HEK293 (cell line): ENCODE results near the gene SERPINB5.

ENCODE experiments used
- CTCF ChIA-PET: fragments of 350-600 bp; formaldehyde crosslinking; extraction: SDS; loops from one replicate; lab custom pipeline; 2021; ENCODE audit warnings: antibody characterized with exemption; lab: Yijun Ruan, JAX
- POLR2A ChIA-PET: fragments of 300-600 bp; formaldehyde crosslinking; extraction: SDS; loops from one replicate; lab custom pipeline; 2020; ENCODE audit warnings: antibody characterized with exemption, inconsistent platforms; lab: Yijun Ruan, JAX
- H3K27ac ChIP-seq: fragments of 200-500 bp; sonication (Bioruptor generic); 2 replicates; pipeline ENCODE4 v1.5.1; 2014; ENCODE audit warnings: low read depth, low read length, control low read depth, inconsistent platforms; ENCODE audit errors: extremely low read depth
- H3K36me3 ChIP-seq, 2 experiments: fragments of 200-500 bp in 1 of 2; sonication (Bioruptor generic) in 1 of 2; 1 replicate in 1 of 2; 2 replicates in 1 of 2; pipeline ENCODE4 v1.5.1; 2014 to 2017; ENCODE audit warnings: inconsistent platforms in 2 of 2, low read length in 2 of 2; ENCODE audit not compliant: control insufficient read depth in 2 of 2, insufficient read depth in 1 of 2
- H3K4me1 ChIP-seq: fragments of 200-500 bp; sonication (Bioruptor generic); 2 replicates; pipeline ENCODE4 v1.5.1; 2014; ENCODE audit warnings: mild to moderate bottlenecking, low read length, inconsistent platforms; ENCODE audit not compliant: control insufficient read depth, insufficient read depth
- H3K4me3 ChIP-seq: 2 replicates; pipeline ENCODE4 v1.5.1; 2011; ENCODE audit warnings: low read depth, mild to moderate bottlenecking, control low read depth, low read length, moderate library complexity
- H3K9me3 ChIP-seq: fragments of 200-500 bp; sonication (Bioruptor generic); 2 replicates; pipeline ENCODE4 v1.5.1; 2014; ENCODE audit warnings: low read depth, low read length, inconsistent platforms; ENCODE audit not compliant: control insufficient read depth, insufficient read depth
- GFI1B ChIP-seq: fragments of 450-650 bp; formaldehyde crosslinking; IDR thresholded peaks from 2 replicates; pipeline ENCODE4 v1.5.1; 2016; ENCODE audit warnings: missing biosample characterization, missing genetic modification characterization
- KLF10 ChIP-seq: fragments of 450-650 bp; IDR thresholded peaks from 2 replicates; pipeline ENCODE4 v1.5.1; 2018; ENCODE audit warnings: missing biosample characterization, mild to moderate bottlenecking, missing genetic modification characterization
- KLF16 ChIP-seq: fragments of 450-650 bp; formaldehyde crosslinking; IDR thresholded peaks from 2 replicates; pipeline ENCODE4 v1.5.1; 2017; ENCODE audit warnings: missing biosample characterization, missing genetic modification characterization
- YY2 ChIP-seq: fragments of 450-650 bp; formaldehyde crosslinking; IDR thresholded peaks from 2 replicates; pipeline ENCODE4 v1.5.1; 2016; ENCODE audit warnings: missing biosample characterization, missing genetic modification characterization
- ZBTB48 ChIP-seq: fragments of 450-650 bp; formaldehyde crosslinking; IDR thresholded peaks from 2 replicates; pipeline ENCODE4 v1.5.1; 2016; ENCODE audit warnings: missing biosample characterization, missing genetic modification characterization
- ZEB2 ChIP-seq: fragments of 450-650 bp; formaldehyde crosslinking; IDR thresholded peaks from 2 replicates; pipeline ENCODE4 v1.5.1; 2016; ENCODE audit warnings: missing biosample characterization, missing genetic modification characterization
- ZNF132 ChIP-seq: fragments of 450-650 bp; formaldehyde crosslinking; IDR thresholded peaks from 2 replicates; pipeline ENCODE4 v1.5.1; 2017; ENCODE audit warnings: missing biosample characterization, missing genetic modification characterization, borderline replicate concordance
- ZNF2 ChIP-seq: fragments of 450-650 bp; formaldehyde crosslinking; IDR thresholded peaks from 2 replicates; pipeline ENCODE4 v1.5.1; 2016; ENCODE audit warnings: missing biosample characterization, missing genetic modification characterization
- ZNF23 ChIP-seq: fragments of 450-650 bp; formaldehyde crosslinking; IDR thresholded peaks from 2 replicates; pipeline ENCODE4 v1.5.1; 2016; ENCODE audit warnings: missing biosample characterization, missing genetic modification characterization, borderline replicate concordance
- ZNF239 ChIP-seq: fragments of 450-650 bp; formaldehyde crosslinking; IDR thresholded peaks from 2 replicates; pipeline ENCODE4 v1.5.1; 2016; ENCODE audit warnings: missing biosample characterization, missing genetic modification characterization
- ZNF335 ChIP-seq: fragments of 450-650 bp; formaldehyde crosslinking; conservative IDR thresholded peaks from 2 replicates; pipeline ENCODE4 v1.5.1; 2016; ENCODE audit warnings: missing biosample characterization, missing genetic modification characterization
- ZNF391 ChIP-seq: fragments of 450-650 bp; formaldehyde crosslinking; IDR thresholded peaks from 2 replicates; pipeline ENCODE4 v1.5.1; 2016; ENCODE audit warnings: low read depth, missing biosample characterization, missing genetic modification characterization, borderline replicate concordance
- ZNF394 ChIP-seq: fragments of 450-650 bp; formaldehyde crosslinking; IDR thresholded peaks from 2 replicates; pipeline ENCODE4 v1.5.1; 2016; ENCODE audit warnings: missing biosample characterization, missing genetic modification characterization, mild to moderate bottlenecking, moderate library complexity, borderline replicate concordance
- ZNF48 ChIP-seq: fragments of 450-650 bp; formaldehyde crosslinking; IDR thresholded peaks from 2 replicates; pipeline ENCODE4 v1.5.1; 2016; ENCODE audit warnings: missing biosample characterization, missing genetic modification characterization
- ZNF501 ChIP-seq: fragments of 450-650 bp; formaldehyde crosslinking; IDR thresholded peaks from 2 replicates; pipeline ENCODE4 v1.5.1; 2016; ENCODE audit warnings: missing biosample characterization, missing genetic modification characterization
- ZNF548 ChIP-seq: fragments of 450-650 bp; formaldehyde crosslinking; IDR thresholded peaks from 2 replicates; pipeline ENCODE4 v1.5.1; 2016; ENCODE audit warnings: missing biosample characterization, missing genetic modification characterization
- ZNF654 ChIP-seq: fragments of 450-650 bp; formaldehyde crosslinking; IDR thresholded peaks from 2 replicates; pipeline ENCODE4 v1.5.1; 2016; ENCODE audit warnings: low read depth, missing biosample characterization, missing genetic modification characterization
- ZNF660 ChIP-seq: fragments of 450-650 bp; IDR thresholded peaks from 2 replicates; pipeline ENCODE4 v1.5.1; 2018; ENCODE audit warnings: missing biosample characterization, mild to moderate bottlenecking, missing genetic modification characterization
- ZNF843 ChIP-seq: fragments of 450-650 bp; formaldehyde crosslinking; IDR thresholded peaks from 2 replicates; pipeline ENCODE4 v1.5.1; 2016; ENCODE audit warnings: missing biosample characterization, missing genetic modification characterization
- ZSCAN30 ChIP-seq: fragments of 450-650 bp; IDR thresholded peaks from 2 replicates; pipeline ENCODE4 v1.5.1; 2018; ENCODE audit warnings: missing biosample characterization, mild to moderate bottlenecking, missing genetic modification characterization, moderate library complexity
- TF ChIP-seq, protein P1 (sequence below): fragments of 450-650 bp; formaldehyde crosslinking; IDR thresholded peaks from 2 replicates; pipeline ENCODE4 v1.5.1; 2016; ENCODE audit warnings: missing biosample characterization, missing genetic modification characterization
- TF ChIP-seq, protein P2 (sequence below): fragments of 450-650 bp; formaldehyde crosslinking; IDR thresholded peaks from 2 replicates; pipeline ENCODE4 v1.5.1; 2016; ENCODE audit warnings: missing biosample characterization, missing genetic modification characterization
- TF ChIP-seq, protein P3 (sequence below): fragments of 450-650 bp; formaldehyde crosslinking; IDR thresholded peaks from 2 replicates; pipeline ENCODE4 v1.5.1; 2016; ENCODE audit warnings: missing biosample characterization, missing genetic modification characterization
- TF ChIP-seq, protein P4 (sequence below): fragments of 450-650 bp; formaldehyde crosslinking; IDR thresholded peaks from 2 replicates; pipeline ENCODE4 v1.5.1; 2016; ENCODE audit warnings: missing biosample characterization, missing genetic modification characterization, low read depth
- TF ChIP-seq, protein P5 (sequence below): fragments of 450-650 bp; formaldehyde crosslinking; IDR thresholded peaks from 2 replicates; pipeline ENCODE4 v1.5.1; 2016; ENCODE audit warnings: missing biosample characterization, missing genetic modification characterization
- TF ChIP-seq, protein P6 (sequence below): fragments of 450-650 bp; formaldehyde crosslinking; IDR thresholded peaks from 2 replicates; pipeline ENCODE4 v1.5.1; 2017; ENCODE audit warnings: missing biosample characterization, missing genetic modification characterization

Gene SERPINB5

DNA sequence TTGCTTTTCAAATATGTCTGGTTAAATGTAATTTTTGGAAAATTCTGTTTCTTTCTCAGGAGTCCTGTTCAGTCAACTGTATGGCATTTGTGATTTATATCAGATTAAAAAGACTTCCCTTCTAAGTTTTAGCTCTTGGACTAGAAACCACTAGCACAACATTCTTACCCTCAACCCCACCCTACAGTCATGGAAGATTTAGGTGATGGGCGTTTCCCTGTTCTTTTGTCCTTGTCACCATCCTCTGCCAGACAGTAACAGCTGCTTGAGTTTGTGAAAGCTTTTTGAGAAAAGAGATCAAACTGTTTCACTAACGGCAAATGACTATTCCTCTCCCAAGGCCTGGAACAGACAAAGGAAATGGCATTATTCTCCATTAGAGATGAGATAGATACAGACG, 31.8 kb downstream of the SERPINB5 start (continued):
- TF ChIP-seq, protein P1, sequence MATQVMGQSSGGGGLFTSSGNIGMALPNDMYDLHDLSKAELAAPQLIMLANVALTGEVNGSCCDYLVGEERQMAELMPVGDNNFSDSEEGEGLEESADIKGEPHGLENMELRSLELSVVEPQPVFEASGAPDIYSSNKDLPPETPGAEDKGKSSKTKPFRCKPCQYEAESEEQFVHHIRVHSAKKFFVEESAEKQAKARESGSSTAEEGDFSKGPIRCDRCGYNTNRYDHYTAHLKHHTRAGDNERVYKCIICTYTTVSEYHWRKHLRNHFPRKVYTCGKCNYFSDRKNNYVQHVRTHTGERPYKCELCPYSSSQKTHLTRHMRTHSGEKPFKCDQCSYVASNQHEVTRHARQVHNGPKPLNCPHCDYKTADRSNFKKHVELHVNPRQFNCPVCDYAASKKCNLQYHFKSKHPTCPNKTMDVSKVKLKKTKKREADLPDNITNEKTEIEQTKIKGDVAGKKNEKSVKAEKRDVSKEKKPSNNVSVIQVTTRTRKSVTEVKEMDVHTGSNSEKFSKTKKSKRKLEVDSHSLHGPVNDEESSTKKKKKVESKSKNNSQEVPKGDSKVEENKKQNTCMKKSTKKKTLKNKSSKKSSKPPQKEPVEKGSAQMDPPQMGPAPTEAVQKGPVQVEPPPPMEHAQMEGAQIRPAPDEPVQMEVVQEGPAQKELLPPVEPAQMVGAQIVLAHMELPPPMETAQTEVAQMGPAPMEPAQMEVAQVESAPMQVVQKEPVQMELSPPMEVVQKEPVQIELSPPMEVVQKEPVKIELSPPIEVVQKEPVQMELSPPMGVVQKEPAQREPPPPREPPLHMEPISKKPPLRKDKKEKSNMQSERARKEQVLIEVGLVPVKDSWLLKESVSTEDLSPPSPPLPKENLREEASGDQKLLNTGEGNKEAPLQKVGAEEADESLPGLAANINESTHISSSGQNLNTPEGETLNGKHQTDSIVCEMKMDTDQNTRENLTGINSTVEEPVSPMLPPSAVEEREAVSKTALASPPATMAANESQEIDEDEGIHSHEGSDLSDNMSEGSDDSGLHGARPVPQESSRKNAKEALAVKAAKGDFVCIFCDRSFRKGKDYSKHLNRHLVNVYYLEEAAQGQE (tag by site-specific recombination), result no peak
- no peak for TF ChIP-seq ZSCAN30 (tag by site-specific recombination)
- TF ChIP-seq ZNF548 (tag by site-specific recombination), result no peak
- TF ChIP-seq, all 188 proteins: peak for 0

DNA sequence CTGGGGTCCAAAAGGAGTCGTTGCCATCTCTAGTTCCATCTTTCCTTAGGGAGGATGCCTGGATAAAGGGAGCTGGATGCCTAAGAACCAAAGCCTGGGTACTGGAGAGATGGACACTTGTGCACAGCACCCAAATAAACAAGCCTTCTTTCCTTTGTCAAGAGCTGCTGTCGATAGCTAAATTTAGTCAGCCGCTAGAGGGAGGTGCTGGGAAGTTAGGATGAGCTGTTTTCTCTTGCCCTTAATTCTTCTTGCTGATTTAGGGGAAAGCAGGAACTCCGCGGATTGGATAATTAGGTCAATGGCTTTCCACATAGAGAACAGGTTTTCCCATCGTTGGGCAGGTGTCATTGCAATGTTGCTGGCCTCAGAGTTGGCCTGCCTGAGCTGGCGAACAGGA, 34.5 kb downstream of the SERPINB5 start:
- Histone ChIP-seq H3K36me3 (no peaks in the 10 kb centered on the region), H3K9me3 (no peaks in the 10 kb centered on the region), H3K4me3 (no peak overlapping the region), H3K27ac (no peak overlapping the region), H3K4me1 (peaks cover 3% of the 10 kb centered on the region; the same call in 1 of the 2 replicates)
- CTCF ChIA-PET, result interaction anchor here (0.5 to 12.9 kb wide), 42 partner anchors 9 to 733 kb away, joined by 3 to 338 read pairs (median 4); no protein-coding TSS in a partner anchor
- POLR2A ChIA-PET, result no interaction called here
- no peak for TF ChIP-seq ZEB2 (tag by site-specific recombination)
- TF ChIP-seq ZNF843 (tag by site-specific recombination), result no peak
- no peak for TF ChIP-seq ZNF132 (tag by site-specific recombination)
- TF ChIP-seq ZBTB48, result no peak
- TF ChIP-seq ZNF654 (tag by site-specific recombination), result peak; percentile 21; the same call in 1 of the 2 replicates
- TF ChIP-seq ZNF501, result no peak
- peak; percentile 53; the same call in 1 of the 2 replicates for TF ChIP-seq ZNF2 (tag by site-specific recombination)
- no peak for TF ChIP-seq ZNF48 (tag by site-specific recombination)
- no peak for TF ChIP-seq KLF16
- TF ChIP-seq, protein P2, sequence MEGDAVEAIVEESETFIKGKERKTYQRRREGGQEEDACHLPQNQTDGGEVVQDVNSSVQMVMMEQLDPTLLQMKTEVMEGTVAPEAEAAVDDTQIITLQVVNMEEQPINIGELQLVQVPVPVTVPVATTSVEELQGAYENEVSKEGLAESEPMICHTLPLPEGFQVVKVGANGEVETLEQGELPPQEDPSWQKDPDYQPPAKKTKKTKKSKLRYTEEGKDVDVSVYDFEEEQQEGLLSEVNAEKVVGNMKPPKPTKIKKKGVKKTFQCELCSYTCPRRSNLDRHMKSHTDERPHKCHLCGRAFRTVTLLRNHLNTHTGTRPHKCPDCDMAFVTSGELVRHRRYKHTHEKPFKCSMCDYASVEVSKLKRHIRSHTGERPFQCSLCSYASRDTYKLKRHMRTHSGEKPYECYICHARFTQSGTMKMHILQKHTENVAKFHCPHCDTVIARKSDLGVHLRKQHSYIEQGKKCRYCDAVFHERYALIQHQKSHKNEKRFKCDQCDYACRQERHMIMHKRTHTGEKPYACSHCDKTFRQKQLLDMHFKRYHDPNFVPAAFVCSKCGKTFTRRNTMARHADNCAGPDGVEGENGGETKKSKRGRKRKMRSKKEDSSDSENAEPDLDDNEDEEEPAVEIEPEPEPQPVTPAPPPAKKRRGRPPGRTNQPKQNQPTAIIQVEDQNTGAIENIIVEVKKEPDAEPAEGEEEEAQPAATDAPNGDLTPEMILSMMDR (tag by site-specific recombination), result peak; percentile 46
- no peak for TF ChIP-seq ZNF391
- TF ChIP-seq GFI1B (tag by site-specific recombination), result no peak
- TF ChIP-seq, protein P3, sequence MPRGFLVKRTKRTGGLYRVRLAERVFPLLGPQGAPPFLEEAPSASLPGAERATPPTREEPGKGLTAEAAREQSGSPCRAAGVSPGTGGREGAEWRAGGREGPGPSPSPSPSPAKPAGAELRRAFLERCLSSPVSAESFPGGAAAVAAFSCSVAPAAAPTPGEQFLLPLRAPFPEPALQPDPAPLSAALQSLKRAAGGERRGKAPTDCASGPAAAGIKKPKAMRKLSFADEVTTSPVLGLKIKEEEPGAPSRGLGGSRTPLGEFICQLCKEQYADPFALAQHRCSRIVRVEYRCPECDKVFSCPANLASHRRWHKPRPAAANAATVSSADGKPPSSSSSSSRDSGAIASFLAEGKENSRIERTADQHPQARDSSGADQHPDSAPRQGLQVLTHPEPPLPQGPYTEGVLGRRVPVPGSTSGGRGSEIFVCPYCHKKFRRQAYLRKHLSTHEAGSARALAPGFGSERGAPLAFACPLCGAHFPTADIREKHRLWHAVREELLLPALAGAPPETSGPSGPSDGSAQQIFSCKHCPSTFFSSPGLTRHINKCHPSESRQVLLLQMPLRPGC (tag by site-specific recombination), result no peak
- no peak for TF ChIP-seq YY2
- no peak for TF ChIP-seq ZNF23 (tag by site-specific recombination)
- TF ChIP-seq ZNF239 (tag by site-specific recombination), result no peak
- no peak for TF ChIP-seq ZNF394 (tag by site-specific recombination)
- TF ChIP-seq, protein P4, sequence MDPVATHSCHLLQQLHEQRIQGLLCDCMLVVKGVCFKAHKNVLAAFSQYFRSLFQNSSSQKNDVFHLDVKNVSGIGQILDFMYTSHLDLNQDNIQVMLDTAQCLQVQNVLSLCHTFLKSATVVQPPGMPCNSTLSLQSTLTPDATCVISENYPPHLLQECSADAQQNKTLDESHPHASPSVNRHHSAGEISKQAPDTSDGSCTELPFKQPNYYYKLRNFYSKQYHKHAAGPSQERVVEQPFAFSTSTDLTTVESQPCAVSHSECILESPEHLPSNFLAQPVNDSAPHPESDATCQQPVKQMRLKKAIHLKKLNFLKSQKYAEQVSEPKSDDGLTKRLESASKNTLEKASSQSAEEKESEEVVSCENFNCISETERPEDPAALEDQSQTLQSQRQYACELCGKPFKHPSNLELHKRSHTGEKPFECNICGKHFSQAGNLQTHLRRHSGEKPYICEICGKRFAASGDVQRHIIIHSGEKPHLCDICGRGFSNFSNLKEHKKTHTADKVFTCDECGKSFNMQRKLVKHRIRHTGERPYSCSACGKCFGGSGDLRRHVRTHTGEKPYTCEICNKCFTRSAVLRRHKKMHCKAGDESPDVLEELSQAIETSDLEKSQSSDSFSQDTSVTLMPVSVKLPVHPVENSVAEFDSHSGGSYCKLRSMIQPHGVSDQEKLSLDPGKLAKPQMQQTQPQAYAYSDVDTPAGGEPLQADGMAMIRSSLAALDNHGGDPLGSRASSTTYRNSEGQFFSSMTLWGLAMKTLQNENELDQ (tag by site-specific recombination), result no peak
- TF ChIP-seq KLF10, result no peak
- TF ChIP-seq, protein P5, sequence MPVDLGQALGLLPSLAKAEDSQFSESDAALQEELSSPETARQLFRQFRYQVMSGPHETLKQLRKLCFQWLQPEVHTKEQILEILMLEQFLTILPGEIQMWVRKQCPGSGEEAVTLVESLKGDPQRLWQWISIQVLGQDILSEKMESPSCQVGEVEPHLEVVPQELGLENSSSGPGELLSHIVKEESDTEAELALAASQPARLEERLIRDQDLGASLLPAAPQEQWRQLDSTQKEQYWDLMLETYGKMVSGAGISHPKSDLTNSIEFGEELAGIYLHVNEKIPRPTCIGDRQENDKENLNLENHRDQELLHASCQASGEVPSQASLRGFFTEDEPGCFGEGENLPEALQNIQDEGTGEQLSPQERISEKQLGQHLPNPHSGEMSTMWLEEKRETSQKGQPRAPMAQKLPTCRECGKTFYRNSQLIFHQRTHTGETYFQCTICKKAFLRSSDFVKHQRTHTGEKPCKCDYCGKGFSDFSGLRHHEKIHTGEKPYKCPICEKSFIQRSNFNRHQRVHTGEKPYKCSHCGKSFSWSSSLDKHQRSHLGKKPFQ, result no peak
- TF ChIP-seq, protein P6, sequence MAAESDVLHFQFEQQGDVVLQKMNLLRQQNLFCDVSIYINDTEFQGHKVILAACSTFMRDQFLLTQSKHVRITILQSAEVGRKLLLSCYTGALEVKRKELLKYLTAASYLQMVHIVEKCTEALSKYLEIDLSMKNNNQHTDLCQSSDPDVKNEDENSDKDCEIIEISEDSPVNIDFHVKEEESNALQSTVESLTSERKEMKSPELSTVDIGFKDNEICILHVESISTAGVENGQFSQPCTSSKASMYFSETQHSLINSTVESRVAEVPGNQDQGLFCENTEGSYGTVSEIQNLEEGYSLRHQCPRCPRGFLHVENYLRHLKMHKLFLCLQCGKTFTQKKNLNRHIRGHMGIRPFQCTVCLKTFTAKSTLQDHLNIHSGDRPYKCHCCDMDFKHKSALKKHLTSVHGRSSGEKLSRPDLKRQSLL (tag by site-specific recombination), result no peak
- TF ChIP-seq ZNF660 (tag by site-specific recombination), result no peak
- no peak for TF ChIP-seq ZNF335 (tag by site-specific recombination)
